Mucosa of descending colon (tissue), 3 donors: ENCODE measurements around the gene RSF1. TPM values are rescaled to one million over a fixed set of nuclear protein-coding genes. Genes with fewer than 3 reads are reported as not detected.
"Not testable (repeated sequence)": the region's sequence is repeated elsewhere in the genome, so short reads cannot be mapped to it uniquely, and the experiment has no call there.

Source experiments
- ATAC-seq: fragments of 200-7000 bp; cut with Tn5 transposase; one replicate; pipeline ENCODE4 v1.9.1; 2020; ENCODE audit warnings: mild to moderate bottlenecking, moderate library complexity
- DNase-seq, 3 donors: peaks; one replicate each; pipeline ENCODE4 v3.0.0-alpha.2; 2020
- H3K36me3 ChIP-seq: fragments of 200-600 bp; one replicate; pipeline ENCODE4 v1.8.0; 2021; ENCODE audit warnings: low read depth, mild to moderate bottlenecking
- H3K4me1 ChIP-seq: fragments of 200-600 bp; one replicate; pipeline ENCODE4 v1.8.0; 2021; ENCODE audit warnings: low read depth, mild to moderate bottlenecking
- H3K4me3 ChIP-seq: fragments of 200-600 bp; one replicate; pipeline ENCODE4 v1.8.0; 2021; ENCODE audit warnings: mild to moderate bottlenecking
- H3K9me3 ChIP-seq: fragments of 200-600 bp; one replicate; pipeline ENCODE4 v1.8.0; 2021; ENCODE audit warnings: mild to moderate bottlenecking
- intact Hi-C, 2 donors: fragments of 100-400 bp; cut with DNase I in 1 of 2; cut with micrococcal nuclease in 1 of 2; formaldehyde crosslinking; loops; one replicate each; pipeline versions ENCODE4 v1.11.0 to v1.11.1; 2022; cut with DNase I, micrococcal nuclease
- total RNA-seq, 3 donors: library from RNA; stranded (reverse); fragmentation: NEBNext Ultra II Directional in 2 of 3; extraction: Animal tissue kit (Norgen Biotek cat#: 25700) in 2 of 3; gene quantifications; one replicate each; pipeline versions ENCODE4 v1.2.1 to v1.2.4, GENCODE V29; 2021 to 2023
- TF ChIP-seq, protein P1 (sequence below): fragments of 200-600 bp; IDR thresholded peaks from one replicate; pipeline ENCODE4 v1.8.0; 2022; ENCODE audit warnings: antibody characterized with exemption, mild to moderate bottlenecking
- donor health status: DM: no; HTN: no; CAD: no; lungs with moderate emphysema.
- donor health status: DM: no; HTN: no; CAD: no.
- donor health status: DM: no; HTN: yes; CAD: no.

RSF1 gene
- total RNA-seq, 3 donors from 2014 or later, result 43.7 to 80.2 (median 44.4) TPM

DNA sequence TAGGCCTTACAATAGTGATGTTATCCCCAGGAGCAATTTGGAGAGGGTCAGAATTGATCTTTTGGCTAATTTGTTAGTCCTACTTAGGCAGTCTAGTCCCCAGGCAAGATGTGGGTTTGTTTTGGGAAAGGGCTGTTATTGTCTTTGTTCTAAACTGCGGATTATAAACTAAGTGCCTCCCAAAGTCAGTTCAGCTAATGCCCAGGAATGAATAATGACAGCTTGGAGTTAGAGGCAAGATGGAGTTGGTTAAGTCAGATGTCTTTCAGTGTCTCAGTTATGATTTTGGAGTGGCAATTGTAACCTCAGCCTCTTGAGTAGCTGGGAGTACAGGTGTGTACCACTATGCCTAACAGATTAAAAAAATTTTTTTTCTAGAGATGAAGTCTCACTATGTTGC lies 175.6 kb downstream of the RSF1 start:
- Histone ChIP-seq H3K36me3 (no peaks in the 10 kb centered on the region), H3K4me3 (no peak overlapping the region), H3K9me3 (peaks cover 2% of the 10 kb centered on the region), H3K4me1 (no peaks in the 10 kb centered on the region)
- ATAC-seq (no peak), DNase-seq (no peak)
- intact Hi-C loops, result no loop called here
- TF ChIP-seq, protein P1, sequence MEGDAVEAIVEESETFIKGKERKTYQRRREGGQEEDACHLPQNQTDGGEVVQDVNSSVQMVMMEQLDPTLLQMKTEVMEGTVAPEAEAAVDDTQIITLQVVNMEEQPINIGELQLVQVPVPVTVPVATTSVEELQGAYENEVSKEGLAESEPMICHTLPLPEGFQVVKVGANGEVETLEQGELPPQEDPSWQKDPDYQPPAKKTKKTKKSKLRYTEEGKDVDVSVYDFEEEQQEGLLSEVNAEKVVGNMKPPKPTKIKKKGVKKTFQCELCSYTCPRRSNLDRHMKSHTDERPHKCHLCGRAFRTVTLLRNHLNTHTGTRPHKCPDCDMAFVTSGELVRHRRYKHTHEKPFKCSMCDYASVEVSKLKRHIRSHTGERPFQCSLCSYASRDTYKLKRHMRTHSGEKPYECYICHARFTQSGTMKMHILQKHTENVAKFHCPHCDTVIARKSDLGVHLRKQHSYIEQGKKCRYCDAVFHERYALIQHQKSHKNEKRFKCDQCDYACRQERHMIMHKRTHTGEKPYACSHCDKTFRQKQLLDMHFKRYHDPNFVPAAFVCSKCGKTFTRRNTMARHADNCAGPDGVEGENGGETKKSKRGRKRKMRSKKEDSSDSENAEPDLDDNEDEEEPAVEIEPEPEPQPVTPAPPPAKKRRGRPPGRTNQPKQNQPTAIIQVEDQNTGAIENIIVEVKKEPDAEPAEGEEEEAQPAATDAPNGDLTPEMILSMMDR, result no peak

DNA sequence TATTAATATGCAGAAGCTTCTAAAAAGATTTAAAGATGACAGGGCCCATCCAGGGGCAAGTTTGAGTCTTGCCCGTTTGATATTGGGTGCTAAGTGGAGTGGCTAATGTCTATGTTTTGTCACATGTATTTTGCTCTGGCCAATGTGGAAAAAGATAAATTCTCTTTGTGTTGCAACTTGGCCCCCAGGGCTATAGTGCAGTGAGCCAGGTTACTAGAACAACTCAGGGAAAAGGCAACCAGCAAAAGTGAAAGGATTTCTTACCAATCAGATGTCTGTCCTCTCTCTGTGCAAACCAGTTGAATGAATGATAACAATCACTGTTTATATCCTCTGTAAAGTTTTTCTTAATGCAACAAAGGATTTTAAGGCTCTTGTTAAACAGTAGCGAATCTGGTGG lies 178.3 kb downstream of the RSF1 start:
- TF ChIP-seq, protein P1, result no peak
- Histone ChIP-seq H3K4me1 (no peaks in the 10 kb centered on the region), H3K9me3 (peaks cover 2% of the 10 kb centered on the region), H3K4me3 (no peak overlapping the region), H3K36me3 (no peaks in the 10 kb centered on the region)
- intact Hi-C loops, result no loop called here
- no peak for DNase-seq
- ATAC-seq, result no peak

DNA sequence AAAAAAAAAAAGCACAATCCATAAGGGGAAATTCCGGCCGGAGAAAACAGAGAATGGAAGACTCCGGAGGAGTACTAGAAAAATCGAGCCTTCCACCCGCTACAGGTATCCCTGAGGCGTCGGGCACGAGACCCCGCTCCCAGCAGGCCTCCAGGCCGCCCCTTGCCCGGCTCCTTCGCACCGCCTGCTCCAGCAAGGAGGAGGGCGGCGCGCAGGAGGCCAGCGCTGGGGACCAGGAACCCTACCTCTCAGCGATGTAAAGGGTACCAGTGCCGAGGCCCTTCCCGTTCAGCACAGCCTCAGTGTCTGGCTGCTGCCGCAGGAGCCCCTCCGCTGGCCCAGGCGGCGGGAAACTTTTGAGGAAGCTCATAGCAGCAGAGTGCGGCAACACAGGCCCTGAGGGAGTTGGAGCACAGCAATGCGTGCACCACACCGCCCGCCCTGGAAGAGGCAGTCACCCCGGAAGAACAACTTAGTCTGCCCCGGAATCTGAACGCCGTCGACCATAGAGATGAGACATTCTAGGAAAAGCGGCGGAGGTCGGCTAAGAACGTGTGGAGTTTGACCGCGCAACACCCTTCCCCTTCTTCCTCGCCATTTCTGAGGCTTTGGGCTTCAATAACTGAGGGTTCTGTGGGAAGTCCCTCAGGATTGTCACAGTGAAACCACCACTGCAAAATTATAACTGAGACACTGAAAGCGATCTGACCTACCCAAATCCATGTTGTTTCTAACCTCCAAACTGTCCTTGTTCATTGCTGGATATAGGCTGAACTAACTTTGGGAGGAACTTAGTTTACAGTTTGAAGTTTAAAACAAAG lies 183.0 kb downstream of the RSF1 start, which contains the start of gene CLNS1A:
TSS of gene CLNS1A (minus strand) at position 450 of the 821 bp plus-strand sequence. CDS start at position 370, 80 bp downstream.
- peak within 1 kb of the TSS; percentile 78 for H3K4me3 ChIP-seq
- H3K9me3 ChIP-seq, result peaks cover 2% of the 10 kb centered on the region
- DNase-seq (peak; percentile 87 to 90 (median 89)), ATAC-seq (peak; percentile 99)
- H3K36me3 ChIP-seq, result no peaks in the 10 kb centered on the region
- intact Hi-C loops, result no loop called here
- peaks cover 8% of the 10 kb centered on the region for H3K4me1 ChIP-seq
- TF ChIP-seq, protein P1, result no peak

DNA sequence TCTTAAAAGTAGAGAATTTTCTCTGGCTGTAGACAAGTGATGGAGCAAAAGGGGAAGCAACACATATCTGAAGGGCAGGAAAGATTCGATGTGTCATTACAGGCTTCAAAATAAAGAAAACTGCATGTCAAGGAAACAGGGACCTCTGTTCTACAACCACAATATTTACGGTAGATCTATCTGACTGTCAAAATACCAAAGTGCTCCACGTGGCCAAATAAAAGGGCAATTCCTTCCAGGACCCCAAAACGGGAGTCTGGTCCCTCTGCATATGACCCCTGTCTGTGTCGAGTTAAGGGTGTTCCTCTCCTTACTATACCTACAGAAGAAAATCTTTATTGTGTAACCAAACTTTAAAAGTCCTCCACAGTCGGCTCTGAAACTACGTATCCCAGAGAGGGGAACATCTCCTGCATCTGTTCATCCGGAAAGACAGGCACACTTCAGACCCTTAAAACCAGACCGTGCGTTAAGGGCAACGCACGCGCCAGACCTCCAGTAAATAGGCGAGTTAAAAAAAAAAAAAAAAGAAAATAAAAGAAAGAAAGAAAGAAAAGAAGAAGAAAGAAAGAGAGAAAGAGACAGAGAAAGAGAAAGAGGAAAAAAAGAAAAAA lies 183.7 kb downstream of the RSF1 start:
- Histone ChIP-seq H3K36me3 (no peaks in the 10 kb centered on the region), H3K4me3 (peak overlapping the region; percentile 78), H3K4me1 (peaks cover 8% of the 10 kb centered on the region), H3K9me3 (peaks cover 2% of the 10 kb centered on the region)
- no peak for ATAC-seq
- no peak for DNase-seq
- intact Hi-C loops, result no loop called here
- TF ChIP-seq, protein P1, result no peak

DNA sequence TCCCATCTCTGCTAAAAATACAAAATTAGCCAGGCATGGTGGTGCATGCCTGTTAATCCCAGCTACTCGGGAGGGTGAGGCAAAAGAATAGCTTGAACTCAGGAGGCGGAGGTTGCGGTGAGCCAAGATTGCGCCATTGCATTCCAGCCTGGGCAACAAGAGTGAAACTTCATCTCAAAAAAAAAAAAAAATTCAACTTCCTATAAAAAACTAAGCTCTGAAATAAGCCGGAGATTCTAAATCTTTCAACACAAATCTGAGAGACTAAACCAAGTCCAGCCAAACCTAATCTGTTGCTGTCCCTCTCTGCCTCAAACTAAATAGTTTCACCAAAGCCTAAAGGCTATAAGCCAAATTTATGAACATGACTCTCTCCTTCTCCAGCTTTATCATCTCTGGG lies 186.6 kb downstream of the RSF1 start:
- H3K4me3 ChIP-seq, ATAC-seq, H3K36me3 ChIP-seq, intact Hi-C loops, DNase-seq, H3K9me3 ChIP-seq, H3K4me1 ChIP-seq: not testable (repeated sequence)

DNA sequence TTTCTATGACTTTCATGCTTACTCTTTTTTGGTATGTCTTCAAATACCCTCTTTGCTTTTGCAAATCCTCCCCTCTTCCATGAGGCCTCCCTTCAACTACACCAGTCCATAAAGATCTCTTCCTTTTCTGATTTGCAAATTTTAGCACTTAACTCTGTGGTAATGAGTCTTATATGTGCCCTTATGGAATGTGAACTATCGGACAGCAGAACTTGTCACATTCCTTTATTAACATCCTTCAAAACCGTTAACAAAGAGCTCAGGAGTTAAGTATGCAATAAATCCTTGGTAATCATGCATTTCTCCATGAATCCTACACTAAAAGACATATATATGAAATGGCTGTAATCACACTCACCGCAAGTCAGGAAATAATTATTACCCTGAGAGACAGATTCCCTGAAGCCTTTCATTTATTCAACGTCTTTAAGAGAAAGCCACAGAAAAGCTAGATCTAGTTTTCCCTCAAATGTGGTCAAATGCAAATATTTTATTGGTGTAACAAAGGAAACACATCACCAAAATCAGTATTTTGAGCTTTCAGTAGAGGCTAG lies 190.3 kb downstream of the RSF1 start:
- Histone ChIP-seq H3K4me3 (no peak overlapping the region), H3K4me1 (no peaks in the 10 kb centered on the region), H3K9me3 (no peaks in the 10 kb centered on the region), H3K36me3 (no peaks in the 10 kb centered on the region)
- no peak for ATAC-seq
- TF ChIP-seq, protein P1, result no peak
- DNase-seq, result no peak
- intact Hi-C loops, result no loop called here
